ENCODE data around the gene SPX.

Gene SPX

DNA sequence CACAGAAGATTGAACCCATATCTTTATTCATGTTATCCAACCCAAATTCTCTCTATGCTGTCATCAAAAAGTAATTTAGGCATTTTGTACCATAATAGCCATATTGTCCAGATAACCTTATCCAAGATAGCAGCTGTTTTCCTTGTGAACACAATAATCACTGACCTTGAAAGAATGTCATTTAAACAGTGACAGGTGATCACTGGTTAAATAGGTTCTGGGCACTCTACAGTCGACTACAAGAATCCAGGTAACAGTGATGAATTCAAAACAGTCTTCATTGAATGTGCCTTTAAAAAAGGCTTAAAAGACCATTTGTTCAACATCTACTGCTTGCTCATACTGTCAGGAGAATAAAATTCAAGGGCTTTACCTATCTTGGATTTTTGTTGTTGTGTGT, 4.6 kb upstream of the SPX start:
- H3K4me1 Mint-ChIP-seq: no peaks in the 10 kb centered on the region
- peaks cover 6% of the 10 kb centered on the region for H3K9me3 Mint-ChIP-seq
- H3K27ac Mint-ChIP-seq: no peak overlapping the region
- H3K27me3 Mint-ChIP-seq: peaks cover 2% of the 10 kb centered on the region
- ATAC-seq: no peak
- H3K4me3 Mint-ChIP-seq: no peak overlapping the region
- DNase-seq: no peak
- peaks cover 12% of the 10 kb centered on the region for H3K36me3 Mint-ChIP-seq (ENCODE audit: low read depth)

GRCh38 chr12:21523148-21523547, 2.9 kb upstream of the SPX start:
- no peak for DNase-seq
- Mint-ChIP-seq H3K4me1 (peaks cover 6% of the 10 kb centered on the region), H3K36me3 (ENCODE audit: low read depth) (peaks cover 7% of the 10 kb centered on the region), H3K27ac (no peak overlapping the region), H3K27me3 (peaks cover 7% of the 10 kb centered on the region), H3K9me3 (peaks cover 6% of the 10 kb centered on the region), H3K4me3 (no peak overlapping the region)
- ATAC-seq: no peak

DNA sequence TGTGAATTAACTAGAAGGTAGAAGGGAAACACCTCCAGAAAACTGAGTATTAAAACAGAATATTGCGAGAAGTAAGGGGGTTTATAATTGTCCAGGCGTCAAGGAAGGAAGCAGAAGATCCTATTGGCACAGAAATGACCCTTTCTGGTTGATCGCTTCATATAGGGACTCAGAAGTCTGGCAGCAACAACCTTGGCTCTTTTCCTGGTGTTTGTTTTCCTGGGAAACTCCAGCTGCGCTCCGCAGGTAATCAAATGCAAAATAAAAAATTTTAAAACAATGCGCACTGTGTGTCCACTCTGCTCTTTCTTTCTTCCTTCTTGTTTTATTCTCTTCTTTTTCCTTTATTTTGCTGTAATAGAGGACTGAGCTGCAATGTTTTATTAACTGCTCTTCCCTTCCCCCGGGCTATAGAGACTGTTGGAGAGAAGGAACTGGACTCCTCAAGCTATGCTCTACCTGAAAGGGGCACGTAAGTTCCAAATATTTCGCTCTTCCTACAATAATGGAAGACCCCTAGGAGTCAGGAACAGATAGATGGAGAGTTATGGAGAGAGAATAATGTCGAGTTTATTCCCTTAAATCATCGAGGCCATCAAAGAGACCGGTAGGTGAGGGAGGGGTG, 737 bp downstream of the SPX start:
- peaks cover 6% of the 10 kb centered on the region for H3K4me1 Mint-ChIP-seq
- H3K27me3 Mint-ChIP-seq: peaks cover 28% of the 10 kb centered on the region
- peaks cover 6% of the 10 kb centered on the region for H3K9me3 Mint-ChIP-seq
- H3K36me3 Mint-ChIP-seq (ENCODE audit: low read depth): no peaks in the 10 kb centered on the region
- DNase-seq: no peak
- no peak overlapping the region for H3K27ac Mint-ChIP-seq
- H3K4me3 Mint-ChIP-seq: peak overlapping the region; percentile 74
- no peak for ATAC-seq

- Mint-ChIP-seq H3K9me3 (peaks cover 6% of the 10 kb centered on the region), H3K36me3 (ENCODE audit: low read depth) (no peaks in the 10 kb centered on the region), H3K4me3 (peak overlapping the region; percentile 74), H3K27ac (no peak overlapping the region), H3K27me3 (peaks cover 29% of the 10 kb centered on the region), H3K4me1 (peaks cover 6% of the 10 kb centered on the region)
- DNase-seq (peak; percentile 65), ATAC-seq (peak; percentile 98)
Observed at GRCh38 chr12:21527451-21528180, 1.5 kb downstream of the SPX start.

- ATAC-seq (no peak), DNase-seq (no peak)
- peaks cover 6% of the 10 kb centered on the region for H3K9me3 Mint-ChIP-seq
- H3K36me3 Mint-ChIP-seq (ENCODE audit: low read depth): no peaks in the 10 kb centered on the region
- H3K4me3 Mint-ChIP-seq: peak overlapping the region; percentile 74
- peaks cover 29% of the 10 kb centered on the region for H3K27me3 Mint-ChIP-seq
- H3K27ac Mint-ChIP-seq: no peak overlapping the region
- peaks cover 6% of the 10 kb centered on the region for H3K4me1 Mint-ChIP-seq
Observed at GRCh38 chr12:21528953-21529352, 2.9 kb downstream of the SPX start.

- H3K4me3 Mint-ChIP-seq: no peak overlapping the region
- peaks cover 1% of the 10 kb centered on the region for H3K9me3 Mint-ChIP-seq
- H3K27me3 Mint-ChIP-seq: peaks cover 29% of the 10 kb centered on the region
- DNase-seq (no peak), ATAC-seq (no peak)
- H3K36me3 Mint-ChIP-seq (ENCODE audit: low read depth): no peaks in the 10 kb centered on the region
- peaks cover 6% of the 10 kb centered on the region for H3K4me1 Mint-ChIP-seq
- H3K27ac Mint-ChIP-seq: no peak overlapping the region
Observed at GRCh38 chr12:21529456-21529855, 3.4 kb downstream of the SPX start.

- Mint-ChIP-seq H3K4me1 (no peaks in the 10 kb centered on the region), H3K27me3 (no peaks in the 10 kb centered on the region), H3K27ac (no peak overlapping the region), H3K36me3 (ENCODE audit: low read depth) (no peaks in the 10 kb centered on the region), H3K4me3 (no peak overlapping the region), H3K9me3 (no peaks in the 10 kb centered on the region)
- ATAC-seq: no peak
- DNase-seq: no peak
Observed at GRCh38 chr12:21538061-21538653, 12.1 kb downstream of the SPX start.

- Mint-ChIP-seq H3K36me3 (ENCODE audit: low read depth) (no peaks in the 10 kb centered on the region), H3K27me3 (peaks cover 2% of the 10 kb centered on the region), H3K9me3 (no peaks in the 10 kb centered on the region), H3K27ac (no peak overlapping the region), H3K4me1 (no peaks in the 10 kb centered on the region), H3K4me3 (no peak overlapping the region)
- DNase-seq (no peak), ATAC-seq (peak; percentile 54)
Observed at GRCh38 chr12:21539797-21540196, 13.7 kb downstream of the SPX start.

GRCh38 chr12:21541773-21542172, 15.7 kb downstream of the SPX start:
- Mint-ChIP-seq H3K27ac (no peak overlapping the region), H3K27me3 (peaks cover 2% of the 10 kb centered on the region)
- DNase-seq: no peak

GRCh38 chr12:21542403-21542802, 16.3 kb downstream of the SPX start:
- Mint-ChIP-seq H3K27ac (no peak overlapping the region), H3K4me3 (no peak overlapping the region), H3K9me3 (no peaks in the 10 kb centered on the region), H3K36me3 (ENCODE audit: low read depth) (no peaks in the 10 kb centered on the region), H3K27me3 (peaks cover 2% of the 10 kb centered on the region), H3K4me1 (peaks cover under 1% of the 10 kb centered on the region)
- peak; percentile 35 for ATAC-seq
- DNase-seq: no peak

More at GRCh38 chr12:21541773-21542172, 15.7 kb downstream of the SPX start:
- H3K4me1 Mint-ChIP-seq: no peaks in the 10 kb centered on the region
- no peaks in the 10 kb centered on the region for H3K9me3 Mint-ChIP-seq
- no peak for ATAC-seq
- H3K4me3 Mint-ChIP-seq: no peak overlapping the region
- no peaks in the 10 kb centered on the region for H3K36me3 Mint-ChIP-seq (ENCODE audit: low read depth)

- Mint-ChIP-seq H3K4me3 (no peak overlapping the region), H3K27me3 (peaks cover 2% of the 10 kb centered on the region)
- DNase-seq: no peak
Observed at GRCh38 chr12:21543151-21543550, 17.1 kb downstream of the SPX start.

DNA sequence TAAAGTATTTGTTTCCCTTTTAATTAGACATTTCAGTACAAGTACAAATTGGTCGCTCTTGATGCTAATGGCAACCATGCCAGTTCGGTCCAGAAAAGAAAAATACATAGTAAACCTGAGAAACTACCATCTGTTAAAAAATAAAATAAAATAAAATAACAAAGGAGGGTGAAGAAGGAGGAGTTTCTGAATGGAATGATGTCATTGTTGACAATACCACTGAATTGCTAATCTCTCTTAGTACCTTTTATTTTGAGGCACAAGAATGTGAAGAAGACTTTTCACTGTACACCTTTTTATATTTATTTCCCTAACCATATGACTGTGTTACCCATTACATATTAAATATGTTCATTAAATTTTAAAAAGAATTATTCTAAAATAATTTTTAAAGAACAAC, 19.5 kb downstream of the SPX start:
- H3K36me3 Mint-ChIP-seq (ENCODE audit: low read depth): no peaks in the 10 kb centered on the region
- H3K27me3 Mint-ChIP-seq: peaks cover 2% of the 10 kb centered on the region
- no peak overlapping the region for H3K4me3 Mint-ChIP-seq
- H3K9me3 Mint-ChIP-seq: no peaks in the 10 kb centered on the region
- ATAC-seq: no peak
- H3K27ac Mint-ChIP-seq: no peak overlapping the region
- DNase-seq: no peak
- peaks cover 9% of the 10 kb centered on the region for H3K4me1 Mint-ChIP-seq

More at GRCh38 chr12:21543151-21543550, 17.1 kb downstream of the SPX start:
- peaks cover 8% of the 10 kb centered on the region for H3K4me1 Mint-ChIP-seq
- H3K36me3 Mint-ChIP-seq (ENCODE audit: low read depth): no peaks in the 10 kb centered on the region
- no peak for ATAC-seq
- no peaks in the 10 kb centered on the region for H3K9me3 Mint-ChIP-seq
- no peak overlapping the region for H3K27ac Mint-ChIP-seq

DNA sequence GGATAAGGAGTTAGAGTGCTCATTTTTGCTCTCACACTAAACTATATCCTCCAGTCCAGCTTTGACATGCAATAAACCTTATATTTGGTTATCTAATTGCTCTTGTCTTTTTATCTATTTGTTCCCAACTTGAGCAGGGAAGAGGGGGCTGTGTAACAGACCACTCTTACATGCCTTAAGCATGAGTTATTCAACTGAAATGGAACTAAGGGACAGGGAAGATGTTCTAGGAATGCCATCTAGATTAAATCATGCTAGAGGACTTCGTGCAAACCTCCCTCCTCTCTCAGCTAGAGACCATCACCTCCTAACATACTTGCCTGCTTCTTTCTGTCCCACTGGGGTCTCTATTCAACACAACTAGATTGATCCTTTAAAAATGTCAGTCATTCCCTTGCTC, 20.6 kb downstream of the SPX start:
- ATAC-seq (no peak), DNase-seq (no peak)
- H3K9me3 Mint-ChIP-seq: no peaks in the 10 kb centered on the region
- H3K27me3 Mint-ChIP-seq: peaks cover 2% of the 10 kb centered on the region
- H3K4me1 Mint-ChIP-seq: peaks cover 9% of the 10 kb centered on the region
- H3K4me3 Mint-ChIP-seq: no peak overlapping the region
- H3K36me3 Mint-ChIP-seq (ENCODE audit: low read depth): no peaks in the 10 kb centered on the region
- no peak overlapping the region for H3K27ac Mint-ChIP-seq

GRCh38 chr12:21547437-21547836, 21.3 kb downstream of the SPX start:
- H3K9me3 Mint-ChIP-seq: no peaks in the 10 kb centered on the region
- H3K36me3 Mint-ChIP-seq (ENCODE audit: low read depth): no peaks in the 10 kb centered on the region
- no peak overlapping the region for H3K4me3 Mint-ChIP-seq
- DNase-seq (peak; percentile 10), ATAC-seq (peak; percentile 92)
- H3K4me1 Mint-ChIP-seq: peaks cover 9% of the 10 kb centered on the region
- peaks cover 2% of the 10 kb centered on the region for H3K27me3 Mint-ChIP-seq
- peak overlapping the region; percentile 4 for H3K27ac Mint-ChIP-seq

GRCh38 chr12:21551841-21552465, 25.9 kb downstream of the SPX start:
- no peak for ATAC-seq
- H3K4me3 Mint-ChIP-seq: no peak overlapping the region

More at GRCh38 chr12:21551841-21552465, 25.9 kb downstream of the SPX start:
- H3K27me3 Mint-ChIP-seq: no peaks in the 10 kb centered on the region
- H3K4me1 Mint-ChIP-seq: peaks cover 9% of the 10 kb centered on the region
- H3K36me3 Mint-ChIP-seq (ENCODE audit: low read depth): no peaks in the 10 kb centered on the region
- no peaks in the 10 kb centered on the region for H3K9me3 Mint-ChIP-seq
- H3K27ac Mint-ChIP-seq: no peak overlapping the region
- no peak for DNase-seq

Measured in activated naive CD8-positive, alpha-beta T cell treated with anti-CD3 and anti-CD28 coated beads, Interleukin-2, amount 50 U/mL, for 24 hours (primary cell).